ENCODE results near the gene CDC42EP2. TPM values are rescaled to one million over a fixed set of nuclear protein-coding genes. Genes with fewer than 3 reads are reported as not detected.

The CDC42EP2 gene, protein sequence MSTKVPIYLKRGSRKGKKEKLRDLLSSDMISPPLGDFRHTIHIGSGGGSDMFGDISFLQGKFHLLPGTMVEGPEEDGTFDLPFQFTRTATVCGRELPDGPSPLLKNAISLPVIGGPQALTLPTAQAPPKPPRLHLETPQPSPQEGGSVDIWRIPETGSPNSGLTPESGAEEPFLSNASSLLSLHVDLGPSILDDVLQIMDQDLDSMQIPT
- 20.7 and 23.1 TPM in 2 replicates for total RNA-seq
- long read RNA-seq, transcript CDC42EP2-201 (2 exons, 2,023 nt), result major isoform, 26 of 29 reads
- long read RNA-seq, partial matches to known transcripts, result 2 of 29 reads
- long read RNA-seq, other reads (novel, unspliced or antisense), result 1 of 29 reads

DNA sequence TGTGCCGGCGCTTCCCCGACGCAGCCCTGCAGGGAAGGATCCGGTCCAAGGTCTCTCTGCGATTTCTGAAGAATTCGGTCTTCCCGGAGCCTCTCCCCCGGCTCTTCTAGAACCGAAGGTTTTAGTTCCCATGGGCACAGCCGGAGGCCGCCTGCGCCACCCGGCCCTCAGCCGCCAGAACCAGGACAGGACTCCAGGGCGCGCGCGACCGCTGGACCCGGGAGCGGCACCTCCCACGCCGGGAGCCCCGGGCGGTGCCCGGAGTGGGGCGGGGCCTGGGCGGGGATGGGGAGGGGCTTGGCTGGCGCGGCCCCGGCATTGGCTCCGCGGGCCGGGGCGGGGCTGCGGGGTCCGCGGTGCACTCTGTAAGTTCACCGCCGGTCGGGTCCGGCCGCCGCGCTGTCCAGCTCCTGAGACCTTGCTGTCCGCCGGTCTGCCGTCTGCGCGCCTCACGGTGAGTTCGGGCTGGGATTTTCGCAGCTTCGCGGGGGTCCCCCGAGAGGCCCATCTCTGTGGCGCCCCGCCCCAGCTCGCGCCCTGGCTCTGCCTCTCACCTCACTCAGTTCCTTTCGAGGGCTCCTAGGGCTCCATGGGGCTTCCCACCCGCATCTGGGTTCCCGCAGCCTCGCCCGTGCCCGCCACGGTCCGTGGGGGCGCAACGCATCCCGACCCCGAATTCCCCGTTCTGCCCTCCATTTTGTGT, at the start of gene CDC42EP2:
CDC42EP2 (plus strand) TSS at position 366 of the 703 bp plus-strand sequence. CDS start 6,033 bp downstream, outside the sequence.
- H3K9me3 Mint-ChIP-seq (ENCODE audit: unreplicated experiment), result no peaks in the 10 kb centered on the region
- H3K27ac Mint-ChIP-seq (ENCODE audit: unreplicated experiment), result peak within 1 kb of the TSS; percentile 91
- H3K4me3 Mint-ChIP-seq (ENCODE audit: unreplicated experiment), result peak within 1 kb of the TSS; percentile 82
- no peaks in the 10 kb centered on the region for H3K27me3 Mint-ChIP-seq (ENCODE audit: unreplicated experiment)
- TF ChIP-seq, protein P1, sequence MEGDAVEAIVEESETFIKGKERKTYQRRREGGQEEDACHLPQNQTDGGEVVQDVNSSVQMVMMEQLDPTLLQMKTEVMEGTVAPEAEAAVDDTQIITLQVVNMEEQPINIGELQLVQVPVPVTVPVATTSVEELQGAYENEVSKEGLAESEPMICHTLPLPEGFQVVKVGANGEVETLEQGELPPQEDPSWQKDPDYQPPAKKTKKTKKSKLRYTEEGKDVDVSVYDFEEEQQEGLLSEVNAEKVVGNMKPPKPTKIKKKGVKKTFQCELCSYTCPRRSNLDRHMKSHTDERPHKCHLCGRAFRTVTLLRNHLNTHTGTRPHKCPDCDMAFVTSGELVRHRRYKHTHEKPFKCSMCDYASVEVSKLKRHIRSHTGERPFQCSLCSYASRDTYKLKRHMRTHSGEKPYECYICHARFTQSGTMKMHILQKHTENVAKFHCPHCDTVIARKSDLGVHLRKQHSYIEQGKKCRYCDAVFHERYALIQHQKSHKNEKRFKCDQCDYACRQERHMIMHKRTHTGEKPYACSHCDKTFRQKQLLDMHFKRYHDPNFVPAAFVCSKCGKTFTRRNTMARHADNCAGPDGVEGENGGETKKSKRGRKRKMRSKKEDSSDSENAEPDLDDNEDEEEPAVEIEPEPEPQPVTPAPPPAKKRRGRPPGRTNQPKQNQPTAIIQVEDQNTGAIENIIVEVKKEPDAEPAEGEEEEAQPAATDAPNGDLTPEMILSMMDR (IDR thresholded peaks at IDR 0.05), result no peak
- no peaks in the 10 kb centered on the region for H3K36me3 Mint-ChIP-seq (ENCODE audit: unreplicated experiment)
- peaks cover 43% of the 10 kb centered on the region for H3K4me1 Mint-ChIP-seq (ENCODE audit: unreplicated experiment)
- peak; percentile 95 for DNase-seq (ENCODE audit: extremely low spot score, unreplicated experiment)

DNA sequence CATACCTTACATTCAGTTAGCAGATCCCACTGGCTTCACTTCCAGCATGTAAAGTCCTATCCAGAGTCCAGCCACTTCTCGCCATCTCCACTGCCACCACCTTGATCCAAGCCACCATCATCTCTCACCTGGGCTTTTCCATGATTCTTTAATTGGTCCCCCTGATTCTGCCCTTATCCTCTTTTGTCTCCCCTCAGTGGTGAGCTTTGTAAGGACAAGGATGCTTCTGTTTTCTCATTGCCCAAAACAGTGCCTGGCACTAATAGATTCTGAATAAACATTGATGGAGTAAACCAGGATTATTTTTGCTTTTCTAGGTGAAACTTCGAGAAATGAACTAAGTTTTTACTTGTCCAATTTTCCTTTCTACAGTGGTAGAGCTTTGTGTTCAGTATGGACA, 48.5 kb upstream of the CDC42EP2 start:
- no peaks in the 10 kb centered on the region for H3K27me3 Mint-ChIP-seq (ENCODE audit: unreplicated experiment)
- peaks cover 17% of the 10 kb centered on the region for H3K4me1 Mint-ChIP-seq (ENCODE audit: unreplicated experiment)
- H3K36me3 Mint-ChIP-seq (ENCODE audit: unreplicated experiment), result peaks cover 6% of the 10 kb centered on the region
- no peaks in the 10 kb centered on the region for H3K9me3 Mint-ChIP-seq (ENCODE audit: unreplicated experiment)
- H3K27ac Mint-ChIP-seq (ENCODE audit: unreplicated experiment), result peak overlapping the region; percentile 24
- TF ChIP-seq, protein P1 (IDR thresholded peaks at IDR 0.05), result no peak
- DNase-seq (ENCODE audit: extremely low spot score, unreplicated experiment), result no peak
- no peak overlapping the region for H3K4me3 Mint-ChIP-seq (ENCODE audit: unreplicated experiment)

DNA sequence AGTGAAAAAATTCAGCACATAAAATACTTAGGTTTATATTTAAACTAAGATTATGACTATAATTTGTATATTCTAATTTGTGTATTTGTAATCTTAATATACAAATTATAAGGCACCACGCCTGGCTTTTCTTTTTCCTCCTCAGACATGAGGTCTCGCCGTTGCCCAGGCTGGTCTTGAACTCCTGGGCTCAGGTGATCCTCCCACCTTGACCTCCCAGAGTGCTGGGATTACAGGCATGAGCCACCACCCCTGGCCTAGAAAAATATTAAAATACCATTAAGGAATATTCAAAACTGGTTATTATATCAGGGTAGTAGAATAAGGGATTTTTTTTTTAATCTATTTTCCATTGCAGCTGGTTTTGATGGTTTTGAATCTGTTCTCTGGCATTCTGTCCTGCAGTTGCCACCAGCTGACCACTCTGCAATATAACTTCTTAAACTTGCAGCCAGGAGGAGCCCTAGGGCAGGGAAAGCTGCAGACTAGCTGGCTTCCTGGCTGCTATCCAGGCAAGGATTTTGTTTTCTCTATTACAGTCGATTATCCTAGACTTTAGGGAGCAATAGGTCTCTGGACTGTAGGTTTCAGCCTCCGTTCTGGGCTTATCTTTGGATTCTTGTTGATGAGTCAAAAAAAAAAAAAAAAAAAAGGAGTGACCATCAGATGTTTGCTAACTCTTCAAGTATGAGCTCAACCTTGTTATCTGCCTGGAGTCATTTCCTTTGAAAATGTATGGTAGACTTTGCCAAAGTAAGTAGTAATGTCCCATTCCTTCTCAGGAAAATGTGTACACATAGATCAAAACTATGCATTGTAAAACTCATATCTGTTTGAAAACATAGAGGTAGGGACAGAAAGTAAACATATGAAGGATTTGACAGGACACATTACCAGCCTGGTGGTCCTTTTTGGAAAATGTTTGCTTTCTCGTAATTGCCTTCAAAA, 39.7 kb upstream of the CDC42EP2 start:
- TF ChIP-seq, protein P1 (IDR thresholded peaks at IDR 0.05), result peak; percentile 89
- H3K27ac Mint-ChIP-seq (ENCODE audit: unreplicated experiment), result peak overlapping the region; percentile 67
- no peaks in the 10 kb centered on the region for H3K9me3 Mint-ChIP-seq (ENCODE audit: unreplicated experiment)
- H3K4me3 Mint-ChIP-seq (ENCODE audit: unreplicated experiment), result no peak overlapping the region
- peak; percentile 91 for DNase-seq (ENCODE audit: extremely low spot score, unreplicated experiment)
- peaks cover 43% of the 10 kb centered on the region for H3K4me1 Mint-ChIP-seq (ENCODE audit: unreplicated experiment)
- H3K27me3 Mint-ChIP-seq (ENCODE audit: unreplicated experiment), result no peaks in the 10 kb centered on the region
- H3K36me3 Mint-ChIP-seq (ENCODE audit: unreplicated experiment), result peaks cover 6% of the 10 kb centered on the region

DNA sequence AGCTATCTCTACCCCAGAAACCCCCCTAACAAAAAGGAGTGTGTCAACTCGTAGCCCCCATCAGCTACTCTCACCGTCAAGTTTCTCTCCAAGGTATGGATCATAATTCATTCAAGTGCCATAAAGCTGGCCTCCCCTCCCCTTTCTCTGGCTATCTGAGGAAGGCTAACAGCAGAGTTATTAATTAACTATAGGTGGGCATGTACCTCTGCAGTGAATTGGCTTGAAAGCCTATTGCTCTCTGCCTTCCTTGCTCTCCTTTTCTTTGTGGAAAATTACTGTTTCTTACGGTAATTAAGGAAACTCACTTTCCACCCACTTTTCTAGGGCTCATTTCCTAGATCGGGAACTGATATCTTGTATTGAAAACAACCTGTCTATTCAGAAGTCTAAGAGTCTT, 38.8 kb upstream of the CDC42EP2 start:
- H3K4me3 Mint-ChIP-seq (ENCODE audit: unreplicated experiment), result no peak overlapping the region
- peak overlapping the region; percentile 23 for H3K27ac Mint-ChIP-seq (ENCODE audit: unreplicated experiment)
- TF ChIP-seq, protein P1 (IDR thresholded peaks at IDR 0.05), result no peak
- no peaks in the 10 kb centered on the region for H3K27me3 Mint-ChIP-seq (ENCODE audit: unreplicated experiment)
- peaks cover 45% of the 10 kb centered on the region for H3K4me1 Mint-ChIP-seq (ENCODE audit: unreplicated experiment)
- H3K36me3 Mint-ChIP-seq (ENCODE audit: unreplicated experiment), result peaks cover 2% of the 10 kb centered on the region
- no peaks in the 10 kb centered on the region for H3K9me3 Mint-ChIP-seq (ENCODE audit: unreplicated experiment)
- no peak for DNase-seq (ENCODE audit: extremely low spot score, unreplicated experiment)

All from osteocyte (in vitro differentiated cells).